Uterus (tissue), 2 donors: ENCODE data around the gene WASHC4.

Experiments
- POLR2A ChIP-seq, 2 donors: fragments of 450-650 bp; IDR thresholded peaks; one replicate each; pipeline ENCODE4 v1.6.1; 2016; ENCODE audit warnings: antibody characterized with exemption in 2 of 2, mild to moderate bottlenecking in 1 of 2, moderate library complexity in 1 of 2
- TF ChIP-seq, protein P1 (sequence below), 4 experiments: fragments of 200-600 bp in 2 of 4; fragments of 450-650 bp in 2 of 4; sonication (generic) in 2 of 4; IDR thresholded peaks; one replicate each; pipeline ENCODE4 v1.5.1; 2016 to 2019; ENCODE audit warnings: antibody characterized with exemption in 4 of 4, mild to moderate bottlenecking in 2 of 4, moderate library complexity in 1 of 4

DNA sequence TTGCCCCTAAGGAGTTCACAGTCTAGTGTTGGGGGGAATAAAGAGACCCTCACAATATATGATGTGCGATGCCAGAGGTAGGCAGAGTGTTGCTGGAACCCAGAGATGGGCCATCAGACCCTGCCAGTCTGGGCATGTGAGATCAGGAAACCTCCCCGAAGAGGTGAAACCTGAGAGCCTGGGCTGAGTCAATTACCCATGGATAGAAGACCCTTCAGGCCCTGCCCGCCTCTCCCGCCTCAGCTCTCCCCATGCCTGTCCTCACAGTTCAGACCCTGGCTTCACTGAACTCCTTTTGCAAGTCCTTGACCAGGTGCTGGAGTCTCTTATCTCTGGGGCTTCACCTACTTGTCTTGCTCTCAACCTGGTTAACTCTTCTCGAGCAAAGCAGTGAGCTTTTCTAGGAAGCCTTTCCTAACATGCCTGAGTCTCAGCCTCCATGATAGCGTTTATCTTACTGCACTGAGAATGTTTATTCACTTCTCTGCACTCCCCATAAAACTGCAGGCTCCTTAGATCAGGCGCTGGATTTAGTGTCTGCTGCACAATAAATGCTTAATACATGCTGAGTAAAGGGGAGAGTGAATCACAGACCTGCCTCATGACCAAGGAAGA is 42.9 kb upstream of the WASHC4 start:
- TF ChIP-seq, protein P1, sequence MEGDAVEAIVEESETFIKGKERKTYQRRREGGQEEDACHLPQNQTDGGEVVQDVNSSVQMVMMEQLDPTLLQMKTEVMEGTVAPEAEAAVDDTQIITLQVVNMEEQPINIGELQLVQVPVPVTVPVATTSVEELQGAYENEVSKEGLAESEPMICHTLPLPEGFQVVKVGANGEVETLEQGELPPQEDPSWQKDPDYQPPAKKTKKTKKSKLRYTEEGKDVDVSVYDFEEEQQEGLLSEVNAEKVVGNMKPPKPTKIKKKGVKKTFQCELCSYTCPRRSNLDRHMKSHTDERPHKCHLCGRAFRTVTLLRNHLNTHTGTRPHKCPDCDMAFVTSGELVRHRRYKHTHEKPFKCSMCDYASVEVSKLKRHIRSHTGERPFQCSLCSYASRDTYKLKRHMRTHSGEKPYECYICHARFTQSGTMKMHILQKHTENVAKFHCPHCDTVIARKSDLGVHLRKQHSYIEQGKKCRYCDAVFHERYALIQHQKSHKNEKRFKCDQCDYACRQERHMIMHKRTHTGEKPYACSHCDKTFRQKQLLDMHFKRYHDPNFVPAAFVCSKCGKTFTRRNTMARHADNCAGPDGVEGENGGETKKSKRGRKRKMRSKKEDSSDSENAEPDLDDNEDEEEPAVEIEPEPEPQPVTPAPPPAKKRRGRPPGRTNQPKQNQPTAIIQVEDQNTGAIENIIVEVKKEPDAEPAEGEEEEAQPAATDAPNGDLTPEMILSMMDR (IDR thresholded peaks at IDR 0.05), result no peak
- no peak for TF ChIP-seq POLR2A (IDR thresholded peaks at IDR 0.05)
